Measurements from ENCODE around the gene HIC1.
"Not testable (repeated sequence)": the region's sequence is repeated elsewhere in the genome, so short reads cannot be mapped to it uniquely, and the experiment has no call there.

Gene HIC1

GRCh38 chr17:2054512-2055291, at the start of gene HIC1:
HIC1 (plus strand) TSS chr17:2055103; CDS start chr17:2056691, 1,588 bp downstream.
- peak; percentile 63 to 71 for DNase-seq

GRCh38 chr17:2008332-2009126, 46.4 kb upstream of the HIC1 start:
- no peak for DNase-seq

GRCh38 chr17:2009737-2010136, 45.2 kb upstream of the HIC1 start:
- DNase-seq: no peak

- DNase-seq: no peak
These were observed 43.2 kb upstream of the HIC1 start for GRCh38 chr17:2011411-2012371.

GRCh38 chr17:2012499-2012898, 42.4 kb upstream of the HIC1 start:
- no peak for DNase-seq

GRCh38 chr17:2013220-2013993, 41.5 kb upstream of the HIC1 start:
- not testable (repeated sequence) for DNase-seq

- DNase-seq: no peak
These were observed 40.9 kb upstream of the HIC1 start for GRCh38 chr17:2013994-2014317.

- no peak for DNase-seq
These were observed 39.6 kb upstream of the HIC1 start for GRCh38 chr17:2015314-2015713.

GRCh38 chr17:2016494-2016893, 38.4 kb upstream of the HIC1 start:
- no peak for DNase-seq

GRCh38 chr17:2017274-2017941, 37.5 kb upstream of the HIC1 start:
- no peak for DNase-seq

- no peak for DNase-seq
These were observed 36.0 kb upstream of the HIC1 start for GRCh38 chr17:2018716-2019510.

- DNase-seq: no peak
These were observed 35.2 kb upstream of the HIC1 start for GRCh38 chr17:2019723-2020122.

- DNase-seq: no peak
These were observed 34.2 kb upstream of the HIC1 start for GRCh38 chr17:2020721-2021120.

GRCh38 chr17:2022647-2023240, 32.2 kb upstream of the HIC1 start:
- no peak for DNase-seq

GRCh38 chr17:2023256-2023655, 31.6 kb upstream of the HIC1 start:
- DNase-seq: no peak

GRCh38 chr17:2023692-2024571, 31.0 kb upstream of the HIC1 start:
- DNase-seq: peak in 1 of 2 experiments; percentile 30

- DNase-seq: no peak
These were observed 30.2 kb upstream of the HIC1 start for GRCh38 chr17:2024572-2025219.

GRCh38 chr17:2025220-2025621, 29.7 kb upstream of the HIC1 start, which contains the start of gene RTN4RL1:
RTN4RL1 (minus strand) TSS chr17:2025334; CDS start chr17:2024865, 469 bp downstream.
- peak; percentile 78 to 82 for DNase-seq

Data from activated CD4-positive, alpha-beta T cell treated with anti-CD3 and anti-CD28 coated beads, Interleukin-2, amount 50 U/mL, for 4 hours (primary cell).